GM23248 (cell line): Measurements from ENCODE around the gene TMEM165.

Experiments
- EZH2 ChIP-seq: fragments of 200-600 bp; sonication (generic); IDR thresholded peaks from 2 replicates; pipeline ENCODE4 v1.6.1; 2018; ENCODE audit warnings: antibody characterized with exemption, mild to moderate bottlenecking; ENCODE audit not compliant: insufficient read depth, poor library complexity, severe bottlenecking
- EZH2phosphoT487 ChIP-seq: fragments of 200-600 bp; sonication (generic); IDR thresholded peaks from 2 replicates; pipeline ENCODE4 v1.6.1; 2018; ENCODE audit warnings: antibody characterized with exemption, moderate library complexity, mild to moderate bottlenecking, low read depth; ENCODE audit not compliant: insufficient read depth

DNA sequence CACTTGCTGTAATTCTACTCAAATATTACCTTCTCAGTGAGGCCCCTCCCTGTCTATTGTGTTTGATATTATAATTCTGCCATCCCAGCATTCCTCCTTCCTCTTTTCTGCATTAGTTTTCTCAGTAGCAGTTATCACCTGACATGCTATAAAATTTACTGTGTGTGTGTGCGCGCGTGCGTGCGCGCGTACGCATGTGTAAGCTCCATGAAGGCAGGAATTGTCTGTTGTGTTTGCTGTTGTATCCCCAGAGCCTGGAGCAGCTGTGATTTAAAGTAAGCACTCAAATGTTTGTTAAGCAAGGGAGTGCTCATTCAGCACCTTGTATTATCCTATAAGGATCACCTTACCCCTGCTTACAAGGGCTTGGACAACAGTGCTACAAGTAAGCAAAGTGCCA is 41.1 kb upstream of the TMEM165 start:
- no peak for TF ChIP-seq EZH2phosphoT487
- no peak for TF ChIP-seq EZH2
